ENCODE measurements around the gene PSMD14. TPM values are rescaled to one million over a fixed set of nuclear protein-coding genes. Genes with fewer than 3 reads are reported as not detected.

The PSMD14 gene
- total RNA-seq, 1 experiment from 2014 or later, result 118 TPM

DNA sequence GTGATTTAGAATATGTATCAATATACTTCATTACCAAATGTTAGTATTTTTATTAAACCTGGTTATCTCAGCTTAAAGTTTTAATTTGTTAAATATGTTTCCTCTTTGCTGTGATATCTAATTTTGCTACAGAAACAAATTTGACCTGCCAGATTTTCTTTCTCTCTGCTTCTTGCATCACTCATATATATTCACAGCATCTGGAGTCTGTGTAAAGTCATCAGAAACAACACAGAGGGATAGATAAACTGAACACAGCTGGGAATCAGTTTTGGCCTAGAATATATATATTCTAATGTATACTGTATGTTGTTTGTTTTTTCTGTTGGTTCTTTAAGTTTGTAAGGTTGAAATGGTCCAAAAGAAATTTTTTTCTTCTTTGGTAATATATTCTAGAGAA is 8.5 kb downstream of the PSMD14 start:
- H3K4me1 ChIP-seq (ENCODE audit: control insufficient read depth in 1 of 2, insufficient read depth in 2 of 2, low read length in 2 of 2), result no peaks in the 10 kb centered on the region
- no peaks in the 10 kb centered on the region for H3K9me3 ChIP-seq (ENCODE audit: control insufficient read depth in 1 of 2, insufficient read depth in 1 of 2, low read depth in 1 of 2, low read length in 2 of 2)
- ATAC-seq (no peak), DNase-seq (ENCODE audit: low read depth, low spot score) (no peak)
- no peaks in the 10 kb centered on the region for H3K27me3 ChIP-seq (ENCODE audit: insufficient read depth, low read length)
- H3K27ac ChIP-seq (ENCODE audit: low read depth, low read length), result no peak overlapping the region
- H2AFZ ChIP-seq (ENCODE audit: low read depth, low read length, poor library complexity, severe bottlenecking), result no peak overlapping the region
- H3K79me2 ChIP-seq (ENCODE audit: insufficient read depth, low read length), result peaks cover 100% of the 10 kb centered on the region
- peaks cover 26% of the 10 kb centered on the region for H4K20me1 ChIP-seq (ENCODE audit: insufficient read depth)
- no peak overlapping the region for H3K4me2 ChIP-seq (ENCODE audit: low read length)
- H3K36me3 ChIP-seq (ENCODE audit: control insufficient read depth in 1 of 2, insufficient read depth in 2 of 2, low read length in 2 of 2), result peaks cover 6 to 19% of the 10 kb centered on the region in 2 experiments; a peak in 3 of 4 replicates
- no peak overlapping the region for H3K4me3 ChIP-seq (replicated peaks in 1 of 2; ENCODE audit: low read depth in 1 of 2, low read length in 2 of 2)
- H3K9ac ChIP-seq (ENCODE audit: low read length), result no peak overlapping the region
- no peak for TF ChIP-seq ZNF274 (IDR thresholded peaks at IDR 0.05; ENCODE audit: low read depth, low read length)
- TF ChIP-seq EZH2 (IDR thresholded peaks at IDR 0.05), result no peak
- TF ChIP-seq ELF1 (IDR thresholded peaks at IDR 0.05; ENCODE audit: borderline replicate concordance, low read depth), result no peak
- TF ChIP-seq SP1 (IDR thresholded peaks at IDR 0.05; ENCODE audit: low read depth), result no peak
- TF ChIP-seq CBX3 (IDR thresholded peaks at IDR 0.05; ENCODE audit: low read depth), result no peak
- TF ChIP-seq, protein P1, sequence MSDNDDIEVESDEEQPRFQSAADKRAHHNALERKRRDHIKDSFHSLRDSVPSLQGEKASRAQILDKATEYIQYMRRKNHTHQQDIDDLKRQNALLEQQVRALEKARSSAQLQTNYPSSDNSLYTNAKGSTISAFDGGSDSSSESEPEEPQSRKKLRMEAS (IDR thresholded peaks at IDR 0.05), result no peak
- TF ChIP-seq EZH2phosphoT487 (IDR thresholded peaks at IDR 0.05; ENCODE audit: borderline replicate concordance), result no peak
- no peak for TF ChIP-seq ZFX (IDR thresholded peaks at IDR 0.05)
- TF ChIP-seq, protein P2, sequence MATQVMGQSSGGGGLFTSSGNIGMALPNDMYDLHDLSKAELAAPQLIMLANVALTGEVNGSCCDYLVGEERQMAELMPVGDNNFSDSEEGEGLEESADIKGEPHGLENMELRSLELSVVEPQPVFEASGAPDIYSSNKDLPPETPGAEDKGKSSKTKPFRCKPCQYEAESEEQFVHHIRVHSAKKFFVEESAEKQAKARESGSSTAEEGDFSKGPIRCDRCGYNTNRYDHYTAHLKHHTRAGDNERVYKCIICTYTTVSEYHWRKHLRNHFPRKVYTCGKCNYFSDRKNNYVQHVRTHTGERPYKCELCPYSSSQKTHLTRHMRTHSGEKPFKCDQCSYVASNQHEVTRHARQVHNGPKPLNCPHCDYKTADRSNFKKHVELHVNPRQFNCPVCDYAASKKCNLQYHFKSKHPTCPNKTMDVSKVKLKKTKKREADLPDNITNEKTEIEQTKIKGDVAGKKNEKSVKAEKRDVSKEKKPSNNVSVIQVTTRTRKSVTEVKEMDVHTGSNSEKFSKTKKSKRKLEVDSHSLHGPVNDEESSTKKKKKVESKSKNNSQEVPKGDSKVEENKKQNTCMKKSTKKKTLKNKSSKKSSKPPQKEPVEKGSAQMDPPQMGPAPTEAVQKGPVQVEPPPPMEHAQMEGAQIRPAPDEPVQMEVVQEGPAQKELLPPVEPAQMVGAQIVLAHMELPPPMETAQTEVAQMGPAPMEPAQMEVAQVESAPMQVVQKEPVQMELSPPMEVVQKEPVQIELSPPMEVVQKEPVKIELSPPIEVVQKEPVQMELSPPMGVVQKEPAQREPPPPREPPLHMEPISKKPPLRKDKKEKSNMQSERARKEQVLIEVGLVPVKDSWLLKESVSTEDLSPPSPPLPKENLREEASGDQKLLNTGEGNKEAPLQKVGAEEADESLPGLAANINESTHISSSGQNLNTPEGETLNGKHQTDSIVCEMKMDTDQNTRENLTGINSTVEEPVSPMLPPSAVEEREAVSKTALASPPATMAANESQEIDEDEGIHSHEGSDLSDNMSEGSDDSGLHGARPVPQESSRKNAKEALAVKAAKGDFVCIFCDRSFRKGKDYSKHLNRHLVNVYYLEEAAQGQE (IDR thresholded peaks at IDR 0.05; ENCODE audit: low read depth), result no peak
- no peak for TF ChIP-seq SIN3A (IDR thresholded peaks at IDR 0.05; ENCODE audit: low read depth)
- TF ChIP-seq, protein P3, sequence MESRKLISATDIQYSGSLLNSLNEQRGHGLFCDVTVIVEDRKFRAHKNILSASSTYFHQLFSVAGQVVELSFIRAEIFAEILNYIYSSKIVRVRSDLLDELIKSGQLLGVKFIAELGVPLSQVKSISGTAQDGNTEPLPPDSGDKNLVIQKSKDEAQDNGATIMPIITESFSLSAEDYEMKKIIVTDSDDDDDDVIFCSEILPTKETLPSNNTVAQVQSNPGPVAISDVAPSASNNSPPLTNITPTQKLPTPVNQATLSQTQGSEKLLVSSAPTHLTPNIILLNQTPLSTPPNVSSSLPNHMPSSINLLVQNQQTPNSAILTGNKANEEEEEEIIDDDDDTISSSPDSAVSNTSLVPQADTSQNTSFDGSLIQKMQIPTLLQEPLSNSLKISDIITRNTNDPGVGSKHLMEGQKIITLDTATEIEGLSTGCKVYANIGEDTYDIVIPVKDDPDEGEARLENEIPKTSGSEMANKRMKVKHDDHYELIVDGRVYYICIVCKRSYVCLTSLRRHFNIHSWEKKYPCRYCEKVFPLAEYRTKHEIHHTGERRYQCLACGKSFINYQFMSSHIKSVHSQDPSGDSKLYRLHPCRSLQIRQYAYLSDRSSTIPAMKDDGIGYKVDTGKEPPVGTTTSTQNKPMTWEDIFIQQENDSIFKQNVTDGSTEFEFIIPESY (IDR thresholded peaks at IDR 0.05; ENCODE audit: extremely low read depth, insufficient replicate concordance, low read length), result no peak
- CTCF ChIA-PET, result no interaction called here
- H3K9me2 ChIP-seq (ENCODE audit: insufficient read depth), result no peaks in the 10 kb centered on the region
- POLR2A ChIA-PET, result no interaction called here
- intact Hi-C loops (cut with micrococcal nuclease), result loop anchor here (1.0 kb wide), 1 partner anchor 38 kb away; no protein-coding TSS in a partner anchor
- RAD21 ChIA-PET (ENCODE audit: low non-redundant PET in 1 of 2, low total read pairs in 2 of 2, uncharacterized antibody in 2 of 2, unreplicated experiment in 2 of 2), result no interaction called here
- BruUV-seq (replicated peaks), result no TSS peak

Data from HCT116 (cell line).